CD4-positive, alpha-beta memory T cell (primary cell): ENCODE measurements around the gene CWH43. TPM values are rescaled to one million over a fixed set of nuclear protein-coding genes. Genes with fewer than 3 reads are reported as not detected.
"Not testable (repeated sequence)": the region's sequence is repeated elsewhere in the genome, so short reads cannot be mapped to it uniquely, and the experiment has no call there.

Source experiments
- CTCF ChIA-PET: fragments of 350-600 bp; sonication (Branson Sonifier 250); formaldehyde crosslinking; loops from one replicate; lab custom pipeline; 2021; ENCODE audit warnings: inconsistent platforms; ENCODE audit not compliant: partially characterized antibody; lab: Charles Lee
- POLR2A ChIA-PET: fragments of 350-600 bp; sonication (Branson Sonifier 250); formaldehyde crosslinking; loops from one replicate; lab custom pipeline; 2021; ENCODE audit not compliant: partially characterized antibody; lab: Charles Lee
- DNase-seq, 5 donors: peaks; one replicate each; pipeline versions ENCODE4 v3.0.0 to v3.0.0-alpha.2; 2020 to 2022; ENCODE audit warnings: mixed read lengths in 1 of 5
- H3K27ac ChIP-seq: one replicate; pipeline ENCODE4 v1.7.0; 2013; ENCODE audit warnings: low read depth, low read length
- H3K27me3 ChIP-seq: 2 replicates; pipeline ENCODE4 v1.7.0; 2013; ENCODE audit warnings: mild to moderate bottlenecking, low read length, moderate library complexity; ENCODE audit not compliant: insufficient read depth
- H3K36me3 ChIP-seq: 2 replicates; pipeline ENCODE4 v1.7.0; 2013; ENCODE audit warnings: mild to moderate bottlenecking, low read length, moderate library complexity; ENCODE audit not compliant: insufficient read depth
- H3K4me1 ChIP-seq: 2 replicates; pipeline ENCODE4 v1.7.0; 2013; ENCODE audit warnings: mild to moderate bottlenecking, low read length, moderate library complexity; ENCODE audit not compliant: insufficient read depth
- H3K4me3 ChIP-seq, 2 donors: one replicate each; pipeline ENCODE4 v1.7.0; 2013; ENCODE audit warnings: low read length in 2 of 2, mild to moderate bottlenecking in 1 of 2
- H3K9me3 ChIP-seq, 2 donors: one replicate each; pipeline ENCODE4 v1.7.0; 2013; ENCODE audit warnings: low read length in 2 of 2, control low read depth in 1 of 2; ENCODE audit not compliant: control insufficient read depth in 1 of 2
- H3K27ac Mint-ChIP-seq, 7 donors: one replicate each; pipeline ENCODE4 v1.8.0; 2020 to 2021; ENCODE audit warnings: mixed read lengths in 7 of 7, mild to moderate bottlenecking in 6 of 7, inconsistent platforms in 3 of 7, moderate library complexity in 3 of 7
- H3K27me3 Mint-ChIP-seq, 2 donors: one replicate each; pipeline ENCODE4 v1.8.0; 2020 to 2021; ENCODE audit warnings: mixed read lengths in 2 of 2
- H3K36me3 Mint-ChIP-seq, 2 donors: one replicate each; pipeline ENCODE4 v1.8.0; 2020 to 2021; ENCODE audit warnings: mixed read lengths in 2 of 2, inconsistent platforms in 1 of 2, mild to moderate bottlenecking in 1 of 2
- H3K4me1 Mint-ChIP-seq, 4 donors: one replicate each; pipeline ENCODE4 v1.8.0; 2020 to 2021; ENCODE audit warnings: mixed read lengths in 4 of 4, mild to moderate bottlenecking in 1 of 4
- H3K4me3 Mint-ChIP-seq, 8 donors: one replicate each; pipeline ENCODE4 v1.8.0; 2020 to 2021; ENCODE audit warnings: mixed read lengths in 8 of 8, mild to moderate bottlenecking in 7 of 8, moderate library complexity in 6 of 8, inconsistent platforms in 3 of 8
- H3K9me3 Mint-ChIP-seq, 8 donors: one replicate each; pipeline ENCODE4 v1.8.0; 2020 to 2021; ENCODE audit warnings: mixed read lengths in 8 of 8, mild to moderate bottlenecking in 5 of 8, inconsistent platforms in 3 of 8, moderate library complexity in 1 of 8
- intact Hi-C: fragments of 100-400 bp; cut with micrococcal nuclease; formaldehyde crosslinking; loops from one replicate; pipeline ENCODE4 v1.15.1; 2023
- polyA plus RNA-seq, 2 donors: library from polyadenylated mRNA; unstranded; fragments of 300-500 nt; fragmentation: Illumina TruSeq; gene quantifications; one replicate each; pipeline ENCODE4 v1.2.3, GENCODE V29; 2021
- total RNA-seq, 2 experiments: library from RNA; stranded (reverse); gene quantifications; one replicate each; pipeline ENCODE4 v1.2.3, GENCODE V29; 2021

The CWH43 gene
- total and polyA plus RNA-seq, 4 experiments from 2014 or later = not detected

GRCh38 chr4:48945981-48946380 is 40.1 kb upstream of the CWH43 start:
- Mint-ChIP-seq H3K36me3 (no peaks in the 10 kb centered on the region), H3K27ac (no peak overlapping the region), H3K4me1 (peaks cover 7 to 13% (median 10%) of the 10 kb centered on the region in 4 donors), H3K9me3 (peaks cover 0 to 2% (median 0%) of the 10 kb centered on the region in 8 donors), H3K4me3 (no peak overlapping the region), H3K27me3 (no peaks in the 10 kb centered on the region)
- DNase-seq = no peak
- Histone ChIP-seq H3K27me3 (no peaks in the 10 kb centered on the region), H3K27ac (no peak overlapping the region), H3K4me3 (no peak overlapping the region), H3K9me3 (no peaks in the 10 kb centered on the region), H3K36me3 (no peaks in the 10 kb centered on the region), H3K4me1 (peaks cover 12% of the 10 kb centered on the region)
- intact Hi-C loops = no loop called here
- CTCF ChIA-PET = no interaction called here
- POLR2A ChIA-PET = no interaction called here

- intact Hi-C loops = no loop called here
- H3K27ac Mint-ChIP-seq = no peak overlapping the region
These were observed 38.3 kb upstream of the CWH43 start for GRCh38 chr4:48947731-48948130.

GRCh38 chr4:48949086-48949485 is 37.0 kb upstream of the CWH43 start:
- Histone ChIP-seq H3K27ac (no peak overlapping the region), H3K36me3 (no peaks in the 10 kb centered on the region), H3K27me3 (no peaks in the 10 kb centered on the region), H3K4me1 (peaks cover 12% of the 10 kb centered on the region), H3K9me3 (no peaks in the 10 kb centered on the region), H3K4me3 (no peak overlapping the region)
- no peak overlapping the region for H3K4me3 Mint-ChIP-seq
- intact Hi-C loops = no loop called here
- peaks cover 0 to 4% (median 3%) of the 10 kb centered on the region in 8 donors for H3K9me3 Mint-ChIP-seq
- peaks cover 0 to 6% of the 10 kb centered on the region in 2 donors for H3K36me3 Mint-ChIP-seq
- POLR2A ChIA-PET = no interaction called here
- CTCF ChIA-PET = no interaction called here
- H3K27ac Mint-ChIP-seq = no peak overlapping the region
- peaks cover 6 to 12% (median 9%) of the 10 kb centered on the region in 4 donors for H3K4me1 Mint-ChIP-seq
- DNase-seq = no peak
- H3K27me3 Mint-ChIP-seq = peaks cover 0 to 1% of the 10 kb centered on the region in 2 donors

More at GRCh38 chr4:48947731-48948130, 38.3 kb upstream of the CWH43 start:
- H3K27me3 ChIP-seq = no peaks in the 10 kb centered on the region
- H3K4me1 ChIP-seq = peaks cover 12% of the 10 kb centered on the region
- no peak for DNase-seq
- Mint-ChIP-seq H3K36me3 (peaks cover 0 to 5% of the 10 kb centered on the region in 2 donors), H3K9me3 (peaks cover 0 to 4% (median 3%) of the 10 kb centered on the region in 8 donors), H3K4me1 (peaks cover 7 to 13% (median 10%) of the 10 kb centered on the region in 4 donors), H3K4me3 (no peak overlapping the region), H3K27me3 (peaks cover 0 to 1% of the 10 kb centered on the region in 2 donors)
- H3K9me3 ChIP-seq = no peaks in the 10 kb centered on the region
- no peaks in the 10 kb centered on the region for H3K36me3 ChIP-seq
- H3K4me3 ChIP-seq = no peak overlapping the region
- ChIA-PET POLR2A (no interaction called here), CTCF (interaction anchor here (1.1 kb wide), 1 partner anchor 41 kb away, joined by 3 read pairs; the partner anchor contains the start of gene OCIAD2)
- no peak overlapping the region for H3K27ac ChIP-seq

- intact Hi-C loops = no loop called here
- no peak overlapping the region for H3K4me3 Mint-ChIP-seq
These were observed 36.4 kb upstream of the CWH43 start for GRCh38 chr4:48949518-48950219.

GRCh38 chr4:48954314-48954713 is 31.8 kb upstream of the CWH43 start:
- Mint-ChIP-seq H3K9me3 (peaks cover 0 to 4% (median 3%) of the 10 kb centered on the region in 8 donors), H3K27me3 (peaks cover 1 to 6% of the 10 kb centered on the region in 2 donors), H3K4me3 (no peak overlapping the region), H3K4me1 (no peaks in the 10 kb centered on the region), H3K27ac (no peak overlapping the region), H3K36me3 (peaks cover 0 to 6% of the 10 kb centered on the region in 2 donors)
- DNase-seq = no peak
- no peaks in the 10 kb centered on the region for H3K9me3 ChIP-seq
- H3K27ac ChIP-seq = no peak overlapping the region
- no peaks in the 10 kb centered on the region for H3K4me1 ChIP-seq
- H3K27me3 ChIP-seq = no peaks in the 10 kb centered on the region
- no peak overlapping the region for H3K4me3 ChIP-seq
- no peaks in the 10 kb centered on the region for H3K36me3 ChIP-seq
- POLR2A ChIA-PET = no interaction called here
- CTCF ChIA-PET = no interaction called here
- intact Hi-C loops = no loop called here

More at GRCh38 chr4:48949518-48950219, 36.4 kb upstream of the CWH43 start:
- Mint-ChIP-seq H3K4me1 (peaks cover 2 to 6% (median 5%) of the 10 kb centered on the region in 4 donors), H3K9me3 (peaks cover 0 to 4% (median 3%) of the 10 kb centered on the region in 8 donors), H3K27ac (no peak overlapping the region), H3K36me3 (peaks cover 0 to 6% of the 10 kb centered on the region in 2 donors), H3K27me3 (peaks cover 0 to 1% of the 10 kb centered on the region in 2 donors)
- ChIA-PET CTCF (interaction anchor here (1.2 kb wide), 1 partner anchor 12 kb away, joined by 4 read pairs; no protein-coding TSS in a partner anchor), POLR2A (no interaction called here)
- H3K4me3 ChIP-seq = no peak overlapping the region
- no peak overlapping the region for H3K27ac ChIP-seq
- H3K27me3 ChIP-seq = no peaks in the 10 kb centered on the region
- H3K36me3 ChIP-seq = no peaks in the 10 kb centered on the region
- peaks cover 7% of the 10 kb centered on the region for H3K4me1 ChIP-seq
- H3K9me3 ChIP-seq = no peaks in the 10 kb centered on the region
- DNase-seq = no peak

GRCh38 chr4:48957366-48957765 is 28.7 kb upstream of the CWH43 start:
- intact Hi-C loops, POLR2A ChIA-PET, H3K4me3 ChIP-seq, H3K4me1 Mint-ChIP-seq, H3K36me3 ChIP-seq, DNase-seq, H3K4me3 Mint-ChIP-seq, H3K9me3 Mint-ChIP-seq, H3K36me3 Mint-ChIP-seq, H3K4me1 ChIP-seq, H3K27me3 ChIP-seq, H3K9me3 ChIP-seq, H3K27ac Mint-ChIP-seq, H3K27ac ChIP-seq, H3K27me3 Mint-ChIP-seq: not testable (repeated sequence)
- CTCF ChIA-PET = interaction anchor here (1.1 to 8.7 kb wide), 4 partner anchors 13 to 379 kb away, joined by 3 to 94 read pairs (median 11); partner anchors contain the start of gene OCIAD2

- no peak overlapping the region for H3K27ac Mint-ChIP-seq
- POLR2A ChIA-PET = no interaction called here
These were observed 27.5 kb upstream of the CWH43 start for GRCh38 chr4:48958582-48958981.

More at GRCh38 chr4:48958582-48958981, 27.5 kb upstream of the CWH43 start:
- no peaks in the 10 kb centered on the region for H3K36me3 Mint-ChIP-seq
- Histone ChIP-seq H3K36me3 (no peaks in the 10 kb centered on the region), H3K27me3 (no peaks in the 10 kb centered on the region), H3K27ac (no peak overlapping the region), H3K4me3 (no peak overlapping the region), H3K9me3 (no peaks in the 10 kb centered on the region), H3K4me1 (no peaks in the 10 kb centered on the region)
- H3K9me3 Mint-ChIP-seq = no peaks in the 10 kb centered on the region
- CTCF ChIA-PET = interaction anchor here (0.6 to 8.7 kb wide), 7 partner anchors 14 to 380 kb away, joined by 3 to 94 read pairs (median 4); partner anchors contain the start of gene OCIAD2
- H3K4me3 Mint-ChIP-seq = no peak overlapping the region
- H3K27me3 Mint-ChIP-seq = peaks cover 1 to 4% of the 10 kb centered on the region in 2 donors
- intact Hi-C loops = no loop called here
- H3K4me1 Mint-ChIP-seq = no peaks in the 10 kb centered on the region
- no peak for DNase-seq
